SHP77 (cell line): ENCODE results near the gene LPIN1.

Source experiments
- DNase-seq, 2 experiments: peaks; one replicate each; lab custom pipeline; 2025; lab: John Stamatoyannopoulos, UW

LPIN1 gene

DNA sequence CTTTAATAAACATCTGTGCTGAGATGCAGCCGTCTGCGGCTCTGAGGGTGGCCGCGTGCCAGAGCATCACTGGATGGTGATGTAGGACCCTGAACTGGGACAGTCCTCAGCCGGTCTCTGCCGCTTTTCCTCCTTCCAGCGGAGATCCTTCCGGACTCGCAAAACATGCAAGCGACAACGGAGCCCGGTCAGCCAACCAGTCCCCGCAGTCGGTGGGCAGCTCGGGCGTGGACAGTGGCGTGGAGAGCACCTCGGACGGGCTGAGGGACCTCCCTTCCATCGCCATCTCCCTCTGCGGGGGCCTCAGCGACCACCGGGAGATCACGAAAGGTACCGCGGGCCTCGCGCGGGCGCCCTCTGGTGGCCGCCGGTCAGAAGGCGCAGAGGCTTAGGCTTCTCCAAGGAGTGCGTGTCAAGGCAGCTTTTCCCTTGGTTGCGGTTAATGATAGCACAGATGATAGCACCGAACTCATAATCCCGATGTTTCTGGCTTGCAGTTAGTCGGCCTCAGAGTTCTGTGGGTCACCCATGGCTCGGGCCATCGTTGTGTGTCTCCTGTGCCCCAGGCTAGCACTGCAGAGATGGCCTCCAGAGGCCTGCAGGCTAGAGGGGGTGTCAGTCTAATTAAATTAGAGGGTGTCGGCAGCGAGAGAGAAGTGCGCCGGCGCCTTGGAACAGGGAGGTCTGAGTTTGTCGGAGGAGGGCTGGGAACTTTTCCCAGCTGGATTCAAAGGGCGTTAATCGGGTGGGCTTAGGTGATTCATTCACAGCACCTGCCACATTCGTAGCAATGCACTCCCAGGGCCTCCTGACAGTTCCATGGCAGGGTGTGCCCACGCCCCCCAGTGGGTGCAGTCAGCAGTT lies 38.5 kb downstream of the LPIN1 start:
- DNase-seq, result no peak

GRCh38 chr2:11785611-11785940 lies 39.1 kb downstream of the LPIN1 start:
- no peak for DNase-seq

DNA sequence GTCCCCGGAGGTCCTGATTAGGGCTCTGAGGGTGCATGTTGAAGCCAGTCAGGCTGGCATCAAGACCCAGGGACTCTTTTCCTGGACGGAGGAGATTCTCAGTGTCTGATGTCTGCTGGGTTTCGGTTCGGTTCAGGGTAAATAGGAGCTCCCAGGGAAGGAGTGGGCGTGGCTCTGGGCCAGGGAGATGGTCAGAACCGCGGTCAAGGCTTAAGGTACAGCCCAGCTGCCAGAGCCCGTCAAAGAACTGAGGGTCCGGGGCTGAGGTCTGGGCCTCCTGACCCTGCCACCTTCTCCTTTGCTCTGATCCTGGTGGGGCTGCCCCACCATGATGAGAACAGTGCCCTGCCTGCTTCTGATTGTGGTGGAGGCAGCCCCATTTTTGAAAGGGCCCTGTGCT lies 39.8 kb downstream of the LPIN1 start:
- no peak for DNase-seq

DNA sequence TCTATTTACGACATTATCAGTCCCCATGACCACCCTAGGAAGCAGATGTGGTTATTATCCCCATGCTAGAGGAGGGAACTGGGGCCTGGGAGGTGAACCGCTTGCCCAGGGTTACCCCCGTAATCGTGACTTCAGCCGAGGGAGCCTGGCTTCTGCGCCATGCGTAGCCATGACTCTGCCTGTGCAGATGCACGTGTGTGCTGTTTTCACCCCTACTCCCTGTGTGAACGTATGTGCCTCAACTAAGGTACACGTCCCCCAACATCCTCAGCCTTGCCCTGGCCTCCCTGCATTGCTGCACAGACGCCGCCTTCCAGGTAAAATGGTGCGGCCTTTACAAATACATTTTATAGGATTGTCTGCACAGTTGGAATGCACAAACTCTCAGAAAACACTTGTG lies 40.2 kb downstream of the LPIN1 start:
- no peak for DNase-seq

GRCh38 chr2:11787991-11788390 lies 41.6 kb downstream of the LPIN1 start:
- no peak for DNase-seq

DNA sequence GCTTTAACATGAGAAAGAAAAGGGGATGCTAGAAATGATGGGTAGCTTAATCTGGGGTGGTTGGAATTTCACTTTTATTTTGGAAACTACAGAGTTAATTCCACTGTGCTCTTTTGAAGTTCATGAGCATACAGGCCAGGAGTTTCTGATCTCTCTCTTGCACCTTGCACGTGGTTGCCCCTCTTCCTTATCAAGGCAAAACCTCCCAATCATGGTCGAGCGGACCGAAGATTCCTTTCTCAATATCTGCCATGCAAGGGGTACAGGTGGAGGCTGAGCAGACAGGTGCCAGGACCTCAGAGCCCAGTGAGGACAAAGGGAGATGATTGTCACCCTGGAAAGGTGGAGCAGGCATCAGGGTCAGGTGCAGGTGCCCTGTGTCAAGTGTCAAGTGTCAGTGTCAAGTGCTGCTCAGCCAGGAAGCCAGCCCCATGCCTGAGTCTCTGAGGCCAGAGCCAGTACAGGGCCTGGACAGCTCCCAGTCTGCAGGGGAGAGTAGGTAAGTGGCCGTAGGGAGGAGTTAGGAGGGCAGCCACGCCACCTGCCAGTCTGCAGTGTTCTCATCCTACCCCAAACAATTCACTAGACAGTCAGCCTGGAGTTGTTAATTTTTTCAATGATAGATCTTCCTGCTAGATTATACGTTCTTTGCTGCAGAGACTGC lies 42.2 kb downstream of the LPIN1 start:
- DNase-seq, result no peak

DNA sequence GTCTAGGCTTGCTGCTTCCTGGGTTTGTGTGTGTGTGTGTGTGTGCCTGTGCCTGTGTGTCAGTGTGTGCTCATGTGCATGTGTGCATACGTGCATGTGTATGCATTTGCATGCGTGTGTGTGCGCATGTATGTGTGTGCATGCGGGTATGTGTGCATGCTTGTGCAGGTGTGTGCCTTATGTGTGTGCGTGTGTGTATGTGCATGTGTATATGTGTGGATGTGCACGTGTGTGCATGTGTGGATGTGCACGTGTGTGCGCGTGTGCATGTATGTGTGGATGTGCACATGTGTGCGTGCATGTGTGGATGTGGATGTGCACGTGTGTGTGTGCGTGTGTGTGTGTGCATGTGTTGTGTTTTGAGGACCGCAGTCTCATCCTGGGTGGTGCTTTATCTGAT lies 42.8 kb downstream of the LPIN1 start:
- DNase-seq, result no peak

GRCh38 chr2:11790228-11790627 lies 43.8 kb downstream of the LPIN1 start:
- no peak for DNase-seq

GRCh38 chr2:11795590-11795989 lies 49.2 kb downstream of the LPIN1 start:
- DNase-seq, result no peak

- DNase-seq, result no peak
Observed at GRCh38 chr2:11796190-11797171, 50.0 kb downstream of the LPIN1 start.

GRCh38 chr2:11797846-11798245 lies 51.4 kb downstream of the LPIN1 start:
- no peak for DNase-seq

DNA sequence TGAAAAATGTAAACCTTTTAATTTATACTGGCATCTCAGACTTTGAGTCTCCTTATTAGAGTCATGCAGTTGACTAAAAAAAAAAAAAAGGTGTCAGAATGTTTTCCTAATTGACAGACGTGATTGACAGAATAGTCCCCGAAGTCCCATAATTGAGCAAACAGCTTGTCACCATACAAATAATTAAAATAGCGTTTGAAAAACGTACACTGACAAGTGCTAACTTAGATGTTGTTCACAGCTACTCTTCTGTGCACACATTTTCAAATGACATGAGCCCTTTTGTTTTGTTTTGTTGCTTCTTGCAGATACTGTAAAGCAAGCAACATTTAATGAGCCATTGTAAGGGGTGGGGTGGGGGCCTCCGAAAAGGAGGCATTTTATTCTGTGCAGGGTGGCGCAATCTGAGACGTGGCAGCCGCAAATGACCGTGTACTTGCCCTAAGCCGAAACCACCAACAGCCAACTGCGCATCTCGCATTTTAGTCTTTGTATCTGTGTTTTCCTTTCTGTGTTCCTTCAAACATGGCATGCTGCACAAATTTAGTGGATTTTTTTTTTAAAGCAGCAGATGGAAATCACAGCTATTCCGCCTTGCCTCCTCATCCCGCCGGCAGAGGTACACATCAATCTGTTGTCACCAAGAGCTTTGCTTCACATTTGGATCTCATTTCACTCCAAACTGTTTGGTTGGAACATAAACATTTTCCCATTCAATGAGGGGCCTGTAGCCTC lies 52.4 kb downstream of the LPIN1 start:
- DNase-seq, result no peak

DNA sequence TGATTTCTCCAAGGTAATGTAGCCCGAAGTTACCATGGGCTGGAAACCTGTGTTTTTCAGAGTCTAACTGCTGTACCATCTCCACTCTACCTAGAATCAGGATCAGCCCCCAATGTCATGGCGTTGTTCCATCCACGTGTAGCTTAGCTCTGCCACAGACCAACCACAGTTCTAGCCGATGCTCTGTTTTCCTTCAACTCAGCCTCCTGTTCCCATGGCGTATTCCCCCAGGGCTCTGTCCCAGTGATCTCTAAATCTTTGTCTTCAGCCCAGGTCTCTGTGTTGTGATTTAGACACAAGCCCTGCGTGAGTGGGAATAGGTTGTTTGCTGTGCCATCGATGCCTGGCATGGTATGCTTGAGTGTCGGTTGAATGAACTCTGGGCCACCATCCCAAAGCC lies 53.4 kb downstream of the LPIN1 start:
- no peak for DNase-seq

- DNase-seq, result no peak
Observed at GRCh38 chr2:11802782-11803191, 56.4 kb downstream of the LPIN1 start.

GRCh38 chr2:11805024-11805423 lies 58.6 kb downstream of the LPIN1 start:
- no peak for DNase-seq

DNA sequence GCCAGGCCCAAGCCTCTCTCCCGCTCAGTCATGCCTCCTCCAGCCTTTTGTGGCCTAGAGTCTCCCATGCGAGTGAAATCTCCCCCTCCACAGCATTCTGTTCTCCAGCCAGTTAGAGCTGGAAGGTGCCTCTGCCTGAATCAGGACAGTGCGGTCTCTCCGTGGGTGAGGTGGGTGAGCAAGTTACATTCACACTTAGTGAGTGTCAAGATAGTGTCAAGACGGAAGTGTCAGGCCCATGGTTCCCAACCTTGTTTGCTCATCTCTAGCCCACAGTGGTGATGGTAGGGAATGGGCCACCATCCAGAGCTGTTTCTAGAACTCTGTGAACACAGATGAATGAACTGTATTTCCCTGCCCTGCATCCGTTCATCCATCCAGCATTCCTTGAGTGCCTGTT lies 59.5 kb downstream of the LPIN1 start:
- DNase-seq, result no peak

GRCh38 chr2:11807156-11808015 lies 61.0 kb downstream of the LPIN1 start:
- no peak for DNase-seq

DNA sequence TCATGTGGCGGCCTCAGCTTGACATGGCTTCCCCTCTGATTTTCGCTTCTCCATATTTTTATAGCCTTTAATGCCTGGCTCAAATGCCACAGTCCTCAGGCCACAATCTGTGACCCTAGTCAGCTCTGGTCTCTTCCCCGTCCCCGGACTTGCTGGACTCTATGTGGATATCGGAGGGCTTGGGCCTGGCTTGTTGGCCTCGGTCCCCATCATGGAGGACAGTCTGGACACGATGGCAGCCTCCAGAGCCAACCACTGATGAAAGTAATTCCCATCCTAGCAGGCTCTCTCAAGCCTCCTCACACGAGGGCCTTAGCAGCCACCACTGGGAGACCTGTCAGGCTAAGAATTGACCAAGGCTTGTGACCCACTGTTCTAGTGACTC lies 61.6 kb downstream of the LPIN1 start:
- DNase-seq, result no peak

- no peak for DNase-seq
Observed at GRCh38 chr2:11809586-11810236, 63.3 kb downstream of the LPIN1 start.

DNA sequence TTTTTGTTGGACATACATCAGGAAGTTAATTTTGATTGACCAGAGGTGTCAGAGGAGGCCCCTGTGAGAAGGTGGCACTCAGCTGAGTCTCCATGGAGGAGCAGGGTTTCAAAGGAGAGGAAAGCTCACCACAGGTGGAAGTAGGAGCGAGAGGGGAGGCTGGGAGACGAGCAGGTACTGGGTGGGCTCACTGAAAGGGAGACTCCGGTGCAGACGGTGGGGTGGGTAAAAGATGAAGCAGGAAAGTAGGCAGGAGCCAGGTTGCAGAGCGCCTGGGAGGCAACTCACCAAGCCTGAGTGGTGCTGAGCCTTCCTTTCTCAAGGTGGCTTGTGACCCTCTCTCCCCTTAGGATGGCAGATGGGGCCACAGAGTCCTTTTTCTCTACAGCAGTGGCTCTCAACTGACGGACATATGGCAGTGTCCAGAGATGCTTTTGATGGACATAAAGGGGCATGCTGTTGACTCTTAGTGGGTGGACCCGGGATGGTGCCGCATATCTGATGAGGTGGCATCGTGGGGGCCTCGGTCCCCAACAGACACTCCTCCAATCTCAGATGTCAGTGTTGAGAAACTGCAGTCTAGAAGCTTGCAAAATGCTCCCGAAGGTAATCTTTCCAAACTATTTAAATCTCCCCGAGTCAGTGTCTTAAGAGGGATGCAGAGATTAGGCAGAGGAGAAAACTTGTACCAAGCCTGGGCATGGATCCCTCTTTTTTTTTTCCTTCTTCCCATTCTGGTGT lies 64.0 kb downstream of the LPIN1 start:
- DNase-seq, result no peak
